B cell (primary cell): ENCODE measurements around the gene CACNA2D1. TPM values are rescaled to one million over a fixed set of nuclear protein-coding genes. Genes with fewer than 3 reads are reported as not detected.

Source experiments
- ATAC-seq: fragments of 200-7000 bp; cut with Tn5 transposase; one replicate; pipeline ENCODE4 v1.10.0; 2021; ENCODE audit warnings: low read depth, mild to moderate bottlenecking, moderate number of reproducible peaks, moderate library complexity
- CTCF ChIA-PET: fragments of 350-600 bp; sonication (Branson Sonifier 250); formaldehyde crosslinking; loops from one replicate; lab custom pipeline; 2021; ENCODE audit warnings: antibody characterized with exemption, inconsistent platforms; lab: Charles Lee
- POLR2A ChIA-PET: fragments of 350-600 bp; sonication (Branson Sonifier 250); formaldehyde crosslinking; loops from one replicate; lab custom pipeline; 2021; ENCODE audit warnings: antibody characterized with exemption; lab: Charles Lee
- DNase-seq: peaks from one replicate; pipeline ENCODE4 v3.0.0; 2013
- H2AFZ ChIP-seq: 2 replicates; pipeline ENCODE4 v1.6.1; 2012; ENCODE audit warnings: mild to moderate bottlenecking, low read depth, low read length; ENCODE audit not compliant: insufficient read depth, poor library complexity, severe bottlenecking
- H3K27ac ChIP-seq, 2 donors: 1 replicate in 1 of 2; 2 replicates in 1 of 2; pipeline ENCODE4 v1.5.1; 2012 to 2013; ENCODE audit warnings: low read length in 2 of 2, mild to moderate bottlenecking in 2 of 2, moderate library complexity in 1 of 2
- H3K27me3 ChIP-seq, 4 experiments: fragments of 200-600 bp in 1 of 4; sonication (generic) in 1 of 4; replicated peaks in 1 of 4; 1 replicate in 2 of 4; 2 replicates in 2 of 4; pipeline versions ENCODE4 v1.6.1 to v1.7.0; 2013 to 2016; ENCODE audit warnings: low read length in 3 of 4, mild to moderate bottlenecking in 2 of 4, mixed read lengths in 1 of 4, moderate library complexity in 1 of 4; ENCODE audit not compliant: insufficient read depth in 4 of 4, control insufficient read depth in 3 of 4; ENCODE audit errors: control extremely low read depth in 1 of 4
- H3K36me3 ChIP-seq, 2 experiments: replicated peaks in 1 of 2; 1 replicate in 1 of 2; 2 replicates in 1 of 2; pipeline versions ENCODE4 v1.6.1 to v1.7.1; 2013; ENCODE audit warnings: low read length in 1 of 2; ENCODE audit not compliant: insufficient read depth in 2 of 2, control insufficient read depth in 1 of 2; ENCODE audit errors: control extremely low read depth in 1 of 2, extremely low read depth in 1 of 2
- H3K4me1 ChIP-seq, 2 donors: fragments of 200-600 bp in 1 of 2; sonication (generic) in 1 of 2; 1 replicate in 1 of 2; 2 replicates in 1 of 2; pipeline versions ENCODE4 v1.5.1 to v1.6.1; 2013 to 2017; ENCODE audit warnings: low read length in 2 of 2; ENCODE audit not compliant: control insufficient read depth in 2 of 2, insufficient read depth in 2 of 2
- H3K4me2 ChIP-seq: replicated peaks from 2 replicates; pipeline ENCODE3; 2012; ENCODE audit warnings: mild to moderate bottlenecking, low read depth, low read length; ENCODE audit not compliant: poor library complexity, severe bottlenecking
- H3K4me3 ChIP-seq, 5 experiments: fragments of 200-600 bp in 1 of 5; sonication (generic) in 1 of 5; 1 replicate in 3 of 5; 2 replicates in 2 of 5; pipeline versions ENCODE4 v1.5.1 to v1.7.0; 2011 to 2016; ENCODE audit warnings: low read length in 4 of 5, mild to moderate bottlenecking in 4 of 5, low read depth in 2 of 5, control low read depth in 1 of 5, moderate library complexity in 1 of 5; ENCODE audit not compliant: insufficient read depth in 1 of 5; ENCODE audit errors: control extremely low read depth in 1 of 5, extremely low read depth in 1 of 5
- H3K79me2 ChIP-seq: fragments of 200-600 bp; sonication (generic); one replicate; pipeline ENCODE4 v1.6.0; 2016; ENCODE audit warnings: low read length; ENCODE audit not compliant: control insufficient read depth, insufficient read depth
- H3K9ac ChIP-seq: fragments of 200-600 bp; sonication (generic); 2 replicates; pipeline ENCODE4 v1.6.1; 2017; ENCODE audit warnings: mild to moderate bottlenecking, low read length, moderate library complexity
- H3K9me3 ChIP-seq, 3 donors: one replicate each; pipeline versions ENCODE4 v1.6.1 to v1.7.1; 2013; ENCODE audit warnings: low read length in 2 of 3; ENCODE audit not compliant: control insufficient read depth in 2 of 3, insufficient read depth in 1 of 3; ENCODE audit errors: control extremely low read depth in 1 of 3
- H4K20me1 ChIP-seq: 2 replicates; pipeline ENCODE4 v1.6.0; 2012; ENCODE audit warnings: mild to moderate bottlenecking, low read length; ENCODE audit not compliant: insufficient read depth, control insufficient read depth, poor library complexity, severe bottlenecking
- H3K27ac Mint-ChIP-seq: one replicate; pipeline ENCODE4 v1.8.0; 2021; ENCODE audit warnings: mixed read lengths
- H3K27me3 Mint-ChIP-seq: one replicate; pipeline ENCODE4 v1.8.0; 2021; ENCODE audit warnings: mixed read lengths
- H3K4me1 Mint-ChIP-seq: one replicate; pipeline ENCODE4 v1.8.0; 2021; ENCODE audit warnings: mixed read lengths
- H3K4me3 Mint-ChIP-seq: one replicate; pipeline ENCODE4 v1.8.0; 2021; ENCODE audit warnings: mixed read lengths
- H3K9me3 Mint-ChIP-seq: one replicate; pipeline ENCODE4 v1.8.0; 2022; ENCODE audit warnings: mixed read lengths; ENCODE audit not compliant: insufficient read depth
- EZH2 ChIP-seq: IDR thresholded peaks from 2 replicates; pipeline ENCODE4 v1.6.1; 2012; ENCODE audit warnings: borderline replicate concordance, low read depth, mild to moderate bottlenecking, moderate library complexity, low read length; ENCODE audit not compliant: insufficient read depth, poor library complexity, severe bottlenecking
- WGBS: methylation state at CpG from one replicate; pipeline ENCODE4 v1.1.5; 2013; ENCODE audit warnings: missing lambda C conversion rate; ENCODE audit not compliant: insufficient coverage; 5-methylcytosine and 5-hydroxymethylcytosine counted together
- intact Hi-C: fragments of 100-400 bp; cut with micrococcal nuclease; formaldehyde crosslinking; loops from one replicate; pipeline ENCODE4 v1.10.0; 2022
- polyA plus RNA-seq: library from polyadenylated mRNA; depleted of rRNA; stranded (reverse); fragments of >200 nt; gene quantifications from 2 replicates; pipeline ENCODE4 v1.2.3, GENCODE V29; 2012
- total RNA-seq, 2 donors: library from RNA; stranded (reverse); fragments of 120-200 nt in 1 of 2; gene quantifications; 1 replicate in 1 of 2; 2 replicates in 1 of 2; pipeline versions ENCODE4 v1.2.3 to v1.2.4, GENCODE V29; 2013 to 2022
- TF ChIP-seq, protein P1 (sequence below): fragments of 200-600 bp; IDR thresholded peaks from one replicate; pipeline ENCODE4 v1.8.0; 2022; ENCODE audit warnings: antibody characterized with exemption, mild to moderate bottlenecking

CACNA2D1 gene
- total and polyA plus RNA-seq, 2 donors (not counting 1 experiment from before 2014, with no cell fraction given) = not detected

DNA sequence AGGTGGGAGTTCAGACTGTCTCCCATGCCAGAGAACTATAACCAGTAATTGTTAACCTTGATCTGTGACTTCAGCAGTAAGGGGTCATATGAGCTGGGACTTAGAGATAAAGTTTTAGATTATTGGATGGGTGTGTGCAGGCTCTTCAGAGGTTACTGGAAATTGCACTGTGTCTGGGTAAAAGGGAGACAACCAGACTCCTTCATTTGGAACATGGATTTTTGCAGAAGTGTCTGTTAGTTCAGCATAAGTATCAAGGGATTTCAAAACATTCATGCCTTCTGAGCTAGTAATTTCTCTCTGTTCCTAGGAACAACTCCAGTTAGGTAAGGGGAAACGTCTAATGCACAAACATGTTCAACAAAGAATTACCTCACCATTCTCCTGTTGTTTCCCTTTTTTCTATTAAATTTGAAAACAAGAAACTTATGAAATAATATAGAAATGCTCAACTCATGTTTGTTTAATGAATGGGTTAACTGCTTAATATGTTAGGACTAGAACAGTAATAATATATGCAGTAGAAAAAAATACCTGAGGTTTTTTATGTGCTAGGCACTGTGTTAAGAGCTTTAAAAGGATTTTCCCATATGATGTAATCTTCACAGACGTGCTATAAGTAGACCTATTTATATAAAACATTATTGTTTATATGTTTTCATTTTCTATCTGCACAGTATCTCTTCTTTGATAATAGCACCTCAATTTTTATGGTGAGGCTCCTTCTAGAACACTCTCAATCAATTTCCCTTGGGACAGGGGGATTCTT is 233.0 kb downstream of the CACNA2D1 start:
- Mint-ChIP-seq H3K27me3 (no peaks in the 10 kb centered on the region), H3K4me1 (no peaks in the 10 kb centered on the region), H3K27ac (no peak overlapping the region), H3K9me3 (peaks cover 7% of the 10 kb centered on the region), H3K4me3 (no peak overlapping the region)
- H3K9me3 ChIP-seq = no peaks in the 10 kb centered on the region
- H3K27me3 ChIP-seq = no peaks in the 10 kb centered on the region
- no peaks in the 10 kb centered on the region for H3K36me3 ChIP-seq
- H3K4me2 ChIP-seq = no peak overlapping the region
- intact Hi-C loops = no loop called here
- WGBS = no CpG with 5 or more reads among the region's 2 CpGs
- H3K4me3 ChIP-seq = no peak overlapping the region
- TF ChIP-seq, protein P1, sequence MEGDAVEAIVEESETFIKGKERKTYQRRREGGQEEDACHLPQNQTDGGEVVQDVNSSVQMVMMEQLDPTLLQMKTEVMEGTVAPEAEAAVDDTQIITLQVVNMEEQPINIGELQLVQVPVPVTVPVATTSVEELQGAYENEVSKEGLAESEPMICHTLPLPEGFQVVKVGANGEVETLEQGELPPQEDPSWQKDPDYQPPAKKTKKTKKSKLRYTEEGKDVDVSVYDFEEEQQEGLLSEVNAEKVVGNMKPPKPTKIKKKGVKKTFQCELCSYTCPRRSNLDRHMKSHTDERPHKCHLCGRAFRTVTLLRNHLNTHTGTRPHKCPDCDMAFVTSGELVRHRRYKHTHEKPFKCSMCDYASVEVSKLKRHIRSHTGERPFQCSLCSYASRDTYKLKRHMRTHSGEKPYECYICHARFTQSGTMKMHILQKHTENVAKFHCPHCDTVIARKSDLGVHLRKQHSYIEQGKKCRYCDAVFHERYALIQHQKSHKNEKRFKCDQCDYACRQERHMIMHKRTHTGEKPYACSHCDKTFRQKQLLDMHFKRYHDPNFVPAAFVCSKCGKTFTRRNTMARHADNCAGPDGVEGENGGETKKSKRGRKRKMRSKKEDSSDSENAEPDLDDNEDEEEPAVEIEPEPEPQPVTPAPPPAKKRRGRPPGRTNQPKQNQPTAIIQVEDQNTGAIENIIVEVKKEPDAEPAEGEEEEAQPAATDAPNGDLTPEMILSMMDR = no peak
- CTCF ChIA-PET = no interaction called here
- no peak overlapping the region for H2AFZ ChIP-seq
- ATAC-seq (no peak), DNase-seq (no peak)
- H3K9ac ChIP-seq = no peak overlapping the region
- H3K79me2 ChIP-seq = no peaks in the 10 kb centered on the region
- H3K27ac ChIP-seq = no peak overlapping the region
- POLR2A ChIA-PET = no interaction called here
- H4K20me1 ChIP-seq = no peaks in the 10 kb centered on the region
- H3K4me1 ChIP-seq = no peaks in the 10 kb centered on the region

DNA sequence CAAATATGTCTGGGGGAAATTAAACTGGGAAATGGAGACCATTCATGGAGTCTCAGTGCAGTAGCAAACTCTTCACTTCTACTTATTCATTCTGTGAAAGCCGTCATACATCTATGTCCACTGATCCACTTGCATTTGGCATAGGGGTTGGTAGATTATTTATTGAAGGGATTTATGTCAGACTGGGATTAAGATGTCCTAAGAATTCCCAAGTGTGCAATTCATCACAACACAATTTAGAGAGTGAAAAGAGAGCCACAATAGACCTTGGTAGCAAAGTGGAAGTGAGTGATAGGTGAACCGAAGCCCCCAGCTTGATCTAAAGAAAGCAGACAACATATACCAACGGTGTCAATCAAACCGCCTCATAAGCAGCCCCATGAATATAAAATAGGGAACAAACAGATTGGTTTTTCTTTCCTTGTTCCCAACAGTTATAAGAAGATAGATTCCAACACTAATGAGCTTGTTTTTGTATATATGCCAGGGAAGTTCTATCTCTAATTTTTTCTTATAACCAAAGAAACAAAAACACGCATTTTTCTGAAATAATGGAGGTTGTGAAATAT is 234.3 kb downstream of the CACNA2D1 start:
- H4K20me1 ChIP-seq = no peaks in the 10 kb centered on the region
- no peaks in the 10 kb centered on the region for H3K4me1 Mint-ChIP-seq
- TF ChIP-seq, protein P1 = no peak
- no peak for TF ChIP-seq EZH2
- peaks cover 4% of the 10 kb centered on the region for H3K9me3 Mint-ChIP-seq
- H3K27me3 Mint-ChIP-seq = no peaks in the 10 kb centered on the region
- H3K9ac ChIP-seq = no peak overlapping the region
- ATAC-seq (no peak), DNase-seq (no peak)
- H3K4me3 ChIP-seq = no peak overlapping the region
- no peak overlapping the region for H3K27ac ChIP-seq
- no peaks in the 10 kb centered on the region for H3K4me1 ChIP-seq
- peaks cover 0 to 4% (median 0%) of the 10 kb centered on the region in 3 donors for H3K9me3 ChIP-seq
- no peaks in the 10 kb centered on the region for H3K36me3 ChIP-seq
- no peaks in the 10 kb centered on the region for H3K79me2 ChIP-seq
- ChIA-PET POLR2A (no interaction called here), CTCF (no interaction called here)
- no peak overlapping the region for H2AFZ ChIP-seq
- no peak overlapping the region for H3K4me3 Mint-ChIP-seq
- no CpG with 5 or more reads among the region's 5 CpGs for WGBS
- no peaks in the 10 kb centered on the region for H3K27me3 ChIP-seq
- intact Hi-C loops = no loop called here
- no peak overlapping the region for H3K4me2 ChIP-seq
- H3K27ac Mint-ChIP-seq = no peak overlapping the region
